Fibroblast of mammary gland (primary cell): Measurements from ENCODE around the gene PTDSS2.
"Not testable (repeated sequence)": the region's sequence is repeated elsewhere in the genome, so short reads cannot be mapped to it uniquely, and the experiment has no call there.

Experiments
- DNase-seq: peaks from one replicate; pipeline ENCODE4 v3.0.0-alpha.2; 2010; ENCODE audit warnings: low read depth
- H3K4me3 ChIP-seq: 2 replicates; pipeline ENCODE4 v1.5.1; 2011; ENCODE audit warnings: low read depth, mild to moderate bottlenecking, low read length, moderate library complexity; ENCODE audit not compliant: control insufficient read depth
- TF ChIP-seq, protein P1 (sequence below): conservative IDR thresholded peaks from 2 replicates; pipeline ENCODE4 v1.5.1; 2011; ENCODE audit warnings: low read depth, low read length, inconsistent platforms; ENCODE audit not compliant: control insufficient read depth, insufficient read depth

Gene PTDSS2

GRCh38 chr11:433641-434040 is 16.4 kb upstream of the PTDSS2 start:
- DNase-seq = no peak
- H3K4me3 ChIP-seq = no peak overlapping the region
- TF ChIP-seq, protein P1, sequence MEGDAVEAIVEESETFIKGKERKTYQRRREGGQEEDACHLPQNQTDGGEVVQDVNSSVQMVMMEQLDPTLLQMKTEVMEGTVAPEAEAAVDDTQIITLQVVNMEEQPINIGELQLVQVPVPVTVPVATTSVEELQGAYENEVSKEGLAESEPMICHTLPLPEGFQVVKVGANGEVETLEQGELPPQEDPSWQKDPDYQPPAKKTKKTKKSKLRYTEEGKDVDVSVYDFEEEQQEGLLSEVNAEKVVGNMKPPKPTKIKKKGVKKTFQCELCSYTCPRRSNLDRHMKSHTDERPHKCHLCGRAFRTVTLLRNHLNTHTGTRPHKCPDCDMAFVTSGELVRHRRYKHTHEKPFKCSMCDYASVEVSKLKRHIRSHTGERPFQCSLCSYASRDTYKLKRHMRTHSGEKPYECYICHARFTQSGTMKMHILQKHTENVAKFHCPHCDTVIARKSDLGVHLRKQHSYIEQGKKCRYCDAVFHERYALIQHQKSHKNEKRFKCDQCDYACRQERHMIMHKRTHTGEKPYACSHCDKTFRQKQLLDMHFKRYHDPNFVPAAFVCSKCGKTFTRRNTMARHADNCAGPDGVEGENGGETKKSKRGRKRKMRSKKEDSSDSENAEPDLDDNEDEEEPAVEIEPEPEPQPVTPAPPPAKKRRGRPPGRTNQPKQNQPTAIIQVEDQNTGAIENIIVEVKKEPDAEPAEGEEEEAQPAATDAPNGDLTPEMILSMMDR = no peak

- no peak overlapping the region for H3K4me3 ChIP-seq
- DNase-seq = no peak
- TF ChIP-seq, protein P1 = no peak
Observed at GRCh38 chr11:434496-434895, 15.6 kb upstream of the PTDSS2 start.

- DNase-seq, H3K4me3 ChIP-seq: not testable (repeated sequence)
Observed at GRCh38 chr11:434999-435740, 14.9 kb upstream of the PTDSS2 start.

GRCh38 chr11:437228-437870 is 12.7 kb upstream of the PTDSS2 start:
- no peak overlapping the region for H3K4me3 ChIP-seq
- no peak for DNase-seq
- TF ChIP-seq, protein P1 = no peak

DNA sequence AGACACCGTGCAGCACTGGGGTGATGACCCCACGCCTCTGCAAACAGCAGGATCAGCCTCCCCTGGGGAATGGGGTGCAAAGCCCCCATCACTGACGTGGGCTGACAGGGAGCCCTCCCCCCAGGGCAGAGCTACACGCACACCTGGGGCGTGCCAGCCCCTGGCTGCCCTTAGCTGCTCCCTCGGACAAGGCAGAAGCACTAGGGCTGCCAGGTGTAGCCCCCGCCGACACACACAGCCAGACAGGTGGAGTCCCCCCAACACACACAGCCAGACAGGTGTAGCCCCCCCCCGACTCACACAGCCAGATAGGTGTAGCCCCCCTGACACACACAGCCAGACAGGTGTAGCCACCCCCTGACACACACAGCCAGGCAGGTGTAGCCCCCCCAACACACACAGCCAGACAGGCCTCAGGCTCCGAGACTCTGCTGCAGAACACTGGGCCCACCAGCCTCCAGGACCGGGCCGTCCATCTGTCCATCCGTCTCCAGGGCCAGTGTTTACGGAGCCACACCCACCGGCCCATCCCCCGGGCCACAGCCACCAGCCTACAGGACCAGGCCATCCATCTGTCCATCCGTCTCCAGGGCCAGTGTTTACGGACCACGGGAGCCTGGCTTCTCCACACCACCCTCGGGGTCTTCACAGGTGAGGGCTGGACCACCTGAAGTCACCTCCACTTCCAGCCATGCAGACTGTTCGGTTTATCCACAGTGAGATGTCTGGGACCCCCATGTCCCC is 11.8 kb upstream of the PTDSS2 start:
- H3K4me3 ChIP-seq = no peak overlapping the region
- TF ChIP-seq, protein P1 = no peak
- DNase-seq = no peak

- no peak overlapping the region for H3K4me3 ChIP-seq
- TF ChIP-seq, protein P1 = no peak
- no peak for DNase-seq
Observed at GRCh38 chr11:439315-440064, 10.6 kb upstream of the PTDSS2 start.
